ENCODE results near the gene RAD51B.
"Not testable (repeated sequence)": the region's sequence is repeated elsewhere in the genome, so short reads cannot be mapped to it uniquely, and the experiment has no call there.

The RAD51B gene

DNA sequence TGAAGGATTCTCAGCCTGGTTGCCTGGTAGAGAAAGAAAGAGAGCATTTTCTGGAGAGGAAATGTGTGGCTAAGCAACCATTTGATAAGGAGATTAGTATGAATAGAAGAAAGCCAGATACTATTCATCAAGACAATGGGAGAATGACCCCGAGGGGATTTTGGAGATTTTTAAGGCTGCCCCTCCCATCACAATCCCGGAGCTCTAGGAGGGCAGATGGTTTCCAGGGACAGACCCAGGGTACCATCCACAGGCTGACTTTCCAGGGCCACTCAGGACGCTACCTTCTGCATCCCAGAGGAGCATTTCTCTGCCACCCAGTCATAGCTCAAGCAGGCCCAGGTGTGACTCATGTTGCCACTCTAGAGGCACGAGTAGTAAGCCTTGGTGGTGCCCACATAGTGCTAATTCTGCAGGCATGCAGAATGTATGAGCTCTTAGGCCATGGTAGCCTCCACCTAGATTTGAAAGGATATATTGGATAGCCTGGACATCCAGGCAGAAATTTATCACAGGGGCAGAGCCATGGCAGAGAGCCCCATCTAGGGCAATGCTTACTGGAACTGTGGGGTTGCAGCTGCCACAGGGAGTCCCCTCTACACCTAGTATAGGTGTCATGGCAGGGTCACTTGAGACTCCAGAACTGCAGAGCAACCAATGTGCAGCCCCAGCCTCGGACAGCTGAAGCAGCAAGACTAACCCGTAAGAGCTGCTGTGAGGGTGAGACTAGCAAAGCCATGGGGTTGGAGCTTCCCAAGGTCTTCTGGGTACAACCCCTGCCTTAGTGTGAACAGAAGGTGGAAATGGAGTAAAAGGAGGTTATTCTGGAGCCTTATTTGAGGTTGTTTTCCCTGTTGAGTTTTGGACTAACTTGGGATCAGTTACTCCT is 607.3 kb downstream of the RAD51B start:
- no peak for DNase-seq

DNA sequence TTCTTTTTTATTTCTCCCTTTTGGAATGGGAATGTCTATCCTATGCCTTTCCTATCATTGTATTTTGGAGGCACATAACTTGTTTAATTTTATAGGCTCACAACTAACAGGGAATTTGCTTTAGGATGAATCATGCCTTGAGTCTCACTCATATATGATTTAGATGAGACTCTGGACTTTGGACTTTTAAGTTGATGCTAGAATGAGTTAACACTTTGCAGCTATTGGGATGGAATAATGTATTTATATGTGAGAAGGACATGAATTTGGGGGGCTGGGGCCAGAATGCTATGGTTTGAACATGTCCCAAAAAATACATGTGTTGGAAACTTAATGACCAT is 607.9 kb downstream of the RAD51B start:
- DNase-seq, result no peak

DNA sequence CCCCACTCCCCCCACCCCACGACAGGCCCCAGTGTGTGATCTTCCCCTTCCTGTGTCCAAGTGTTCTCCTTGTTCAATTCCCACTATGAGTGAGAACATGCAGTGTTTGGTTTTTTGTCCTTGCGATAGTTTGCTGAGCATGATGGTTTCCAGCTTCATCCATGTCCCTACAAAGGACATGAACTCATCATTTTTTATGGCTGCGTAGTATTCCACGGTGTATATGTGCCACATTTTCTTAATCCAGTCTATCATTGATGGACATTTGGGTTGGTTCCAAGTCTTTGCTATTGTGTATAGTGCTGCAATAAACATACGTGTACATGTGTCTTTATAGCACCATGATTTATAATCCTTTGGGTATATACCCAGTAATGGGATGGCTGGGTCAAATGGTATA is 609.3 kb downstream of the RAD51B start:
- not testable (repeated sequence) for DNase-seq

DNA sequence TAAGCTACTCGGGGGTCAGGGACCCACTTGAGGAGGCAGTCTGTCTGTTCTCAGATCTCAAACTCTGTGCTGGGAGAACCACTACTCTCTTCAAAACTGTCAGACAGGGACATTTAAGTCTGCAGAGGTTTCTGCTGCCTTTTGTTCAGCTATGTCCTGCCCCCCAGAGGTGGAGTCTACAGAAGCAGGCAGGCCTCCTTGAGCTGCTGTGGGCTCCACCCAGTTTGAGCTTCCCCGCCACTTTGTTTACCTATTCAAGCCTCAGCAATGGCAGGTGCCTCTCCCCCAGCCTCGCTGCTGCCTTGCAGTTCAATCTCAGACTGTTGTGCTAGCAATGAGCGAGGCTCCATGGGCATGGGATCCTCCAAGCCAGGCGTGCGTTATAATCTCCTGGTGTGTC is 614.6 kb downstream of the RAD51B start:
- DNase-seq, result not testable (repeated sequence)

DNA sequence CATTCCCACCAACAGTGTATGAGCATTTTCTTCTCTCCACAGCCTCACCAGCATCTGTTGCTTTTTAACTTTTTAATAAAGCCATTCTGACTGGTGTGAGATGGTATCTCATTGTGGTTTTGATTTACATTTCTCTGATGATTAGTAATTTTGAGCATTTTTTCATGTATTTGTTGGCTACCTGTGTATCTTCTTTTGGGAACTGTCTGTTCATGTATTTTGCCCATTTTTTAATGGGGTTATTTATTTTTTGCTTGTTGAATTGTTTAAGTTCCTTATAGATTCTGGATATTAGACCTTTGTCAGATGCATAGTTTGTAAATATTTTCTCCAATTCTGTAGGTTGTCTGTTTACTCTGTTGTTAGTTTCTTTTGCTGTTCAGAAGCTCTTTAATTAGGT is 616.1 kb downstream of the RAD51B start:
- not testable (repeated sequence) for DNase-seq

DNA sequence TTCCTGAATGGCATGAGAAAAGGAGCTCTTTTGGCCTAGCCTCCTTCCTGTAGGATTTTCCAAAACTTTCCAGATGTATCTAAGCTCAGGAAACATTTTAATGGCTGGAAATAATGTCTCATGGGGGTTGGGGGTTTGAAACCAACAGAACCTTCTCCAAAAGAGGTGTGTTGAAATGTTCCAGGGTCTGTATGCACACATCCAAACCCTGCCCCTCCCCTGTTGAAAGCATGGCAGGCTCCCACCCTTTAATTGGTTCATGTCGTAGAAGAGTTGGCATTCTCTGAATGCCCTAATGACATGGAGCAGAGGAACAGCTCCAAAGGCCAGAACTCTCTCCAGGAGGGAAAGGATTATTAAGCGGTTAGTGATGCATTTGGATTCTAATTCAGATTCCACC is 620.1 kb downstream of the RAD51B start:
- no peak for DNase-seq

DNA sequence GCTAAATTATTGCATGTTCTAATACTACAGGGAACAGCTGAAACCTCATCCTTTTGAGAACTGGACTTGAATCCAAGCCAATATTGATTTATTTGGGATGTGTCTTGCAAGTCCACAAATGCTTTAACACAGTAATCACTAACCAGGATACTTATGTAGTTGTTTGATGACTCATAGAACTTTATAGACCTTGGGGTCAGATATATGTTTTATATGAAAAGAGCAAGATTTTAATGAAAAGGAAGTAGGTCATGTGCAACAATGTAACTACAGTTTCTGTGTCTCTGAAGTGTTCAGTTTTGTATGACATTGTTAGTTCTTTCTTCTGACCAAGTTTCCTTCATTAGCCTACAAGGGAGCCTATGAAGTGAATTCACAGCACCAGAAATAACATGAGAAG is 621.2 kb downstream of the RAD51B start:
- no peak for DNase-seq

DNA sequence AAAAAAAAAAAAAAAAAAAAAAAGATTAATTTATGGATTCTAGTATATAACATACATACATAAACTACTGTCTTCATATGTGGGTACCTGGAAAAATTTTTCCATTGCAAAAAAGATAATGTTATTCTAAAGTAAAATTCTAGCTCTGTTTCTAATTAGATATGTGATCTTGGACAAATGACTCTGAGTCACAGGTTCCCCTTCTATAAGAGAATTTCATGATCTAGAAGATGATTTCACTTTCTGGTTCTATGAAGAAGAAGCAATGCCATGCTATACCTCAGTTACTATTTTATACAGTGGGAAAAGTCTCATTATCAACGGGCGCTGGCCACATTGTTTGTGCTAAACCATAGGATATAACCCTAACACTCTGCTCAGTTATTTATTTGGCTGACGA is 622.0 kb downstream of the RAD51B start:
- no peak for DNase-seq

DNA sequence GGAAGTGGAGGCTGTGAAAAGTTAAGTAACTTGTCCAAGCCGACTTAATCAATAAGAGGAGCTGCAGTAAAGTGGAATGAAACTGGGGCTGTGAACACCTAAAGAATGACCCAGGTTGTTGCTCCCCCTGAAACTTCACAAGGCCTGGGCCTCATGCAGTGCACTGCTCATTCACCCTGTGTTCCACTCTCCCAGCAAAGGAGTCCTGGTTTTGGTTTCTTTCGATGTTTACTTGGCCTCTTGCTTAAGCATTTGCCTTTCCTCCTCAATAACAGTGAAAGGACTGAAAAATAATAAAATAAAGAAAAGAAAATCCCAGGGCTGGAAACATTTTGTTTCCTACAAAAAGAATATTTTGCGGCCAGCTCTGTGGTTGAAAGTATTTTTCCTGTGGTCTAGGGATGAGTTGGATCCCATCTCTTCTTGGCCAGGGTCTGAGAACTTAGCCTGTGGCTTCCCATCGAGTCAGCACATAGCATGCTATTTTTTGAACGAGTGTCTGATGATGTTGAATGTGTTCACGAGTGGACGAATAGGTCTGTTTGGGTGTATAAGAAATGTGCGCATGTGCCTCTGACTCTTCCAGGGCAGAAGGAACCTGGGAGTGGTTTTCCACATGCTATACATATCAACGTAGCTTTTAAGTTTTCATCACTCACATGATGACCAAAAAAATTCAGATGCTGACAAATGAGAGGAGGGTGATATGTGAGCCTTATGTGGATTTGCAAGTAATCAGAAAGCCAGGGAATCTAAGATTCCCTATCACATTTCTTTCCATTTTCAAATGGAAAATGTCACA is 623.5 kb downstream of the RAD51B start:
- no peak for DNase-seq

DNA sequence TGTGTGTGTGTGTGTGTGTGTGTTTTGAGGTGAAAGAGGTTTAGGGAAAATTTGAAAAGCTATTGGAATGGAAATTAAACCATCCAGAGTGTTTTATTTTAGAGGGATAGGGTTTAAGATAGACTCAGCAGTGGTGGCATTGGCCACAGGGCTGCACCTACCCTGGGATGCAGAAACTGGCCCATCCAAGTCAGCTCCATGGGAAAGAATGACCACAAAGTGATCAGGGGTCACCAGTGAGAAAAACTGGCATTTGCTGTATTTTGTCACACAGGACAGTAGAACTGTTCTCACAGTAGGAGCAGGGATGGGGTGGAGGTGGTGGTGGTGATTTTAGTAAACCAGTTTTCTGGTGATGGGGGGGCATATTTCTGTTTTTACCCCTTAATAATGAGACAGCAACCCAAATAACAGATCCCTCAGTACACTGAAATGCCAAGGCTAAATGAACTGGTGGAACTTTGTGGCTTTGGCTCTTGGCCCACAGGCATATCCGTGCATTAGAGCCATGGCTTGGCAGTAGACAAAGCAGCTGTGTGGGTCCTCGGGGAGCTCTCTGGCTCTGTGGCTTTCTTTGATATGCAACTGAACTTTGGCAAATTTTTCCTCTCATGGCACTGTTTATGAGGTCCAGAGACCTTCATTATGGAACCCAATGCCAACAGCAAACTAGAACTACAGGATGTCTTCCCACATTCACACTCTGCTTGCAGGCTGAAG is 625.0 kb downstream of the RAD51B start:
- no peak for DNase-seq

DNA sequence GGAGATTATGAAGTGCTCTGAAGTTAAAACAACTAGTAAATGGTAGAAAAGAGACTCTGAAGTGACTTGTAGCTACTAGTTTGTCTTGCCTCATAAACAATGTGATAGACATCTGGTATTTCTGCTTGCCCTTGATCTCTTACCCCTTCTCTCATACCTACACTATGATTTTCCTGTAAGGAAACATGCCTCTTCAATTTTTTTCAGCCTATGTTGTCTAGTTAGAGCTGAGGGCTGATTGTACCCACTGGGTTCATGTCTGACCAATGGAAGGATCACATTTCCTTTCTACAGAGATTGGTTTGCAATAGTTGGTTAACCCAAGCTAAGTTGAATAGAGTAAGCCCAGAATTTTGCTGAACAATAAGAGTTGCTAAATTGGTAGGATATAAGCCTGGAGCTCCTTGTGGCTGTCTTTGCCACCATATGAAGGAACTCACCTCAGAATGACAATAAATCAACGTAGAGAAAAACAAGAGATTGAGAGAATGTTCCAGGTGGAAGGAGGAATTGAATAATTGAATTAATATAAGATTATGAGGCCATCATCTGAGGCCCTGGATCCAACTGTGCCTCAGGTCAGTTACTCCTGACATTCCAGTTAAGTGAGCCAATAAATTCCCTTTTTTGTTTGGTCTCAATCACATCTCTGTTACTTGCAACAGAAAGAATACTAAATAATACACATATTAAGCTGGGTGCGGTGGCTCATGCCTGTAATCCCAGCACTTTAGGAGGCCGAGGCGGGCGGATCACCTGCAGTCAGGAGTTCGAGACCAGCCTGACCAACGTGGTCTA is 626.9 kb downstream of the RAD51B start:
- DNase-seq, result no peak

DNA sequence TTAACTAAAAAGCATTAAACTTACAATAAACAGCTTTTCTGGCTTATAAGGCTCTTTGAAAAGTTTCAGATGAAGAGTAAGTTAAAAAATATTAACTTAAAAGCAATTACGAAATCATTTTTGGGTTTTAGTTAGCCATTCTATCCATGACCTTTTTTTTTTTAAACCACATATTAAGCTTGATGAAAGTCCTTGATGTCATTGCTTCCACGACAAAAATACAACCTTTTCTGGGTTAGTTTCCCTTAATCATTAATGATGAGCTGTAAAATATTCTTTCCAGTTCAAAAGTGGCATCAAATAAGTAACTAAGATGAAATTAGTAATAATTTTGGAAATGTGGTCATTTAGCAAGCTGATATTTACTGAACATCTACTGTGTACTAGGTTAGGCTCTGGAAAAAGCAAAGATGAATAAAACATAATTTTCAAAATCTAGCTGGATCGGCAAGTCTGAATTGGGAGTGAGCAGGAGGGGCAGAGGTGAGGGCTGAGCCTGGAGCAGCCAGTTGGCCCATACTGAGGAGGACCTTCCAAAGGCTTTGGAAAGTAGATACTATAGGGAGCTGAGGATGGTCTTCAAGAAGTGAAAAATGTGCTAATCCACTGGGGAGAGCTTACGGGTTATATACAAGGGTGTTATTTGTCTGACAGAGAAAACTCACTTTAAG is 628.1 kb downstream of the RAD51B start:
- no peak for DNase-seq

DNA sequence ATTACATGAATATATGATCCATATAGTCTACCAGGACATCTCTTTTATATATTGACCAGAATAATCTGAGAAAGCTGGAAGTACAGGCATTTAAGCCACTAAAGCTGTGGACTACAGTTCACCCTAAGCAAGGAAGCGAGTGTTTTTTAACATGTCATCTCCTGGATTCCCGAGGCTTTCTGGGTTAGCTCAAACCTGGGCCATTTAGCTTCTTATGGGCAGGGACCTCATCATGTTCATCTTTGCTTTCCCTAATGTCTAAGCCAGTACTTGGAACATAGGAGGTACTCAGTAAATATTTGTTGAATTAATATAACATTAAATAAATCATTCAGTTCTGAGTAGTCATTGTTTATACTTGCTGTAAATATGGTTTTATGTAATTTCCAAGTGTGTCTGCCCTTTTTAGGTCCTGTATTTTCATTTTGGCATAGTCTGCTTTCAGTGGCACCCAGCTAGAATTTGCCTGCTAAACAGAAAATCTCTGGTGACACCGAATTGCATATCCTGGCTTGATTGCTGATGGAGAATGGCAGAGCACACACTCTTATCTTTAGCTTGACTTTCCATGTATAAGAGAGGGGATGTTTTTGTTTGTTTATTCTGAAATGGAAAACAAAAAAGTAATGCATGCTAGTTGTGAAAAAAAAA is 628.8 kb downstream of the RAD51B start:
- DNase-seq, result no peak

DNA sequence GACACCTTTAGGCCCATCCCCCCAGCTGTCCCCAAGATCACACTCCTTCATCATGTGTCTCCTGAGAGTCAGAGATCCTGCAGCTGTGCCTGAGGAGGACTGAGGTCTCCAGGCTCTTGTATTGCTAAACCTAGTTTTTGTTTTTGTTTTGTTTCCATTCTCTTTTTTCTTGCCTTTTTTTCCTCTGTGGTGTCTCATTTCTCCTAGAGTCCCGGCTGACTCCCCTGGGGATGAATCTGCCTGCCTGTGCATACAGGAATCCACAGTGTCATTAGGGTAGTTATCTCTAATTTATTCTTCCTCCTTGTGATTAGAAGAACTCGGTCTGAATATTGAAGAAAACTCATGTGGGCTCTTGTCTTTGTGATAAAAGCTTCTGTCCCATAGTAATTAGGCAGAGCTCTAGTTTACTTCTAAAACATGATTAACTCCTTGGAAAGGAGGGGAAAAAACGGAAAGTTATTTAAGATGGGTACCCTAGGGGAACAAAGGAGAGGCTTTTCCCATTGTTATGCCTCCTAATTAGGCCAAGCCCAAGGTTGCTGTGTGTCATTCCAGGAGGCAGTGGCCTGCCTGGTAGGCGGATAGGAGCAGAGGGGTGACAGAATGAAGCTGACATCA is 630.1 kb downstream of the RAD51B start:
- no peak for DNase-seq

DNA sequence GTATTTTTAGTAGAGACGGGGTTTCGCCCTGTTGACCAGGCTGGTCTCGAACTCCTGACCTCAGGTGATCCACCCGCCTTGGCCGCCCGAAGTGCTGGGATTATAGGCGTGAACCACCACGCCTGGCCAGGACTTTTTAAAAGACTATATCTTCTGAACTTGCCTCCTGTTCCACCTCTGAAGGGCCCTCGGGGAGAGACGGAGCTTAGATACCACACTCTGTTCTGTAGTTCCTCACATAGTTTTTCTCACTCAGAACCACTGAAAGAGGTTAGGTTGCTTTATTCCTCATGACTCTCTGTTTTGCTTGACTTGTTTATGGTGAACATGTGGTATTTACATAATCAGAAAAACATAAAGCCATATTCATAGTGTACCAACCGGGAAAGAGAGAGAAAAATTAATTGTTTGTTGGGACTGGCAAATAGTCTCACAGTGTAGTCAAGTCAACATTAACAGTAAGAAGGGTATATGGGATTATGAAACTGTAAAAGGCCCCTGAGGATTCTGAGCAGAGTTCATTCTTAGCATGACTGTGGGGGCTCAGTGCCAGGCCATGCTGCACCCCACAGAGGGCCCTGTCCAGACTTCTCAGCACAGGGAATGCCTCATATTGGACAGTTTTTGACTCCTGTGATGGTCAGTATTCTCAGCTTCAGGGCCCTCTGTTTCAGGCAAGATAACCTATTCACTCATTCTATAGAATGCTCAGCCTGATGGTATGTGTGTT is 631.0 kb downstream of the RAD51B start:
- DNase-seq, result no peak

DNA sequence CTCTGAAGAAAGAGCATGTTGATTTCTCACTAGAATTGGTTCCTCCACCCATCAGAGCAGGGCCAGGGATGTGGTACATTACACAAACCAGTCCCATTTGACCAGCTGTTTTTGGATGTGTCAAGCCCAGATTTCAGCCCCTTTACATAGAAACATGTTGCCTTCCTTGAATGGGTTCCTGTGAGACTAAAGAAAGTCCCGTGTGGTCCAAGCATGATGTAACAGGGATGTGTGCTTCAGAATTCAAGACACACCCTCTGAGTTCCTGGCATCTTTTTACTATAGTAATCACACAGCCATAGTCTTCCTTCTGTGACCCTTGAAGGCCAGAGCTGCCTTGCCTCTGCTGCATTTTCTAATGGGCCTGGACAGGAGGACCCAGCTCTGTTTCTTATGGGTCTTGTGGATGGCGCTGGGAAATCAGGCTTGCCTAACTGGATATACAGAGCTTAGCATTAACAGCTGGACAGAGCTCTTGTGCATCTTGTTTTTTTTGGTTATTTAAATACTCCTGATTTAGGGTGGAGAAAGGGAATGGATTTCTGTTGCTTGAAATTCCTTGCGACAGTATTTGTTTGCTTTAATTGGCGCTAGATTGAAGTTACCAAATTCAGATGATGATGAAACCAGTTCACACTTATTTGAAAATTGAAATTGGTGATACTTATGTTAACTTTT is 632.3 kb downstream of the RAD51B start:
- DNase-seq, result no peak

DNA sequence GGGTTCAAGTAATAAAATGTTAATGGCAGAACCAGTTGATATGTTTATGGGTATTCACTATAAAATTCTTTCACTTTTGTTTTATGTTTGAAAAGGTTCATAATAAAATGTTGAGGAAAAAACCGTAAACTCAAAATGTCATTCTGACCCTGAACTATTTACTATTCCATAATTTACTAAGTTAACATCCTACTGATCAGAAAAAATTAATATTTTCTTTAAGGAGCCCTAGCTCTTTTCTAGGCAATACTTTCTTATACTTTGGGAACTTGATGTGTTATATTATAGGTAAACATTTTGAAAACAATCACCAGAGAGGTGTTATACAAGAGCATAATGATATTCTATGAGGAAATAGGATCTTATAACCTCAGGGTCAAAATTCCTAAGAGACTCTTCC is 638.7 kb downstream of the RAD51B start:
- DNase-seq, result no peak

DNA sequence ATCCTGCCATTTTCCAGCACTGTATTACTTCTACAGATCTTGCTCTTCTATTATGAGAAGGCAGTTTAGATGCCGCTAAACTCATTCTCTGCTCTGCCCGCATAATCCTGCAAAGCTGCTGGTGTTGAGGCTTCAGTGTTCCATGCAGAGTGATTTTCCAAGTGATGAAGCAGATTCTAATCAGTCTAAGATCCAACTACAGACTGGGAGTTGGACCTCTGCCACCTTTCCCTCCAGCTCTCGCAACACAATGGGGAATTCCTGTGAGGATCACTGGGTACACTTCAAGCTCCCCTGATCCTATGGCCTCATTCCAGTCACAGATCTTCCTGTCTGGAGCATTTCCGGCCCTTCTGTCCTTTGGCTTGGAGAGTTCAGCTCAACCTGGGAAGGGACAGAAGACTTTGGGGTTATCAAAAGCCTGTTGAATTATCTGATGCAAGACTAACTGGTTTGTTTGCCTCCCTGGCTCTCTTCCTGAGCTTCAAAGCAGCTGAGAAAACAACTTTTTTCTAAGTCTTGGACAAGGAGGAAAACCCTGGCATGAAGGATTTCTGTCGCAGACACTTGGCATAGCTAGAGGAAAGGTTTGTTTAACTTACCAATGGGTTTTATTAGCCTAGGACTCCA is 639.4 kb downstream of the RAD51B start:
- DNase-seq, result peak; percentile 42

DNA sequence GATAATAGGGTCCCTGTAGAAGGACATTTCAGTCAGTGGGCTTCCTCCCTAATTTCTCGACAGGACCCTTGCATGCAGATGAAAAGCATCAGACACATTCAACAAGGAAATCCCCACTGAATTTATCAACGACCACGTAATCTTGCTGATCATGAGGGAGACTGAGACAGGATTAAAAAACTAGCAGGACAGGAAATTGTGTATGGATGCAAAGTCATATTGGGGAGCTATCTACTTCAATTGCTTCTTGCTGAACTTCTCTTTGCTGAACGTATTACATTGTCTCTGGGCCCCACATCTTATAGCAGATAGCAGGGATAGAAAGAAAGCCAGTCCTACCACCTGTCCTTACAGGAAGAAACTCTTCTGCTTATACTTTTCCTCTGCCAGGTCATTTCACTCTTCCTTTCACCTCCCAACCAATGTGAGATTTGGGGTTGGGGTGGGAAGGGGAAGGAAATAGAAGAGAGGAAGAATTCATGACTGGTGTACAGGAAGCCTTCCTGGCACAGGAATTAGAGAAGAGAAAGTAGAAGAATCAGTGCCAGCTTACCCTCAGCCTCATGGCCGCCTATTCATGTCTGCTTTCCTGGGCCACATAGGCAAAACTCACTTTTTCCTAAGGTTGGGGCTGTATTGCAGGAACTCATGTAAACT is 640.0 kb downstream of the RAD51B start:
- DNase-seq, result no peak

All from NCI-H2029 treated with DMSO at 0.1 percent for 48 hours (cell line).